Right lung (tissue), 5 donors: ENCODE data around the gene STEAP1B. TPM values are rescaled to one million over a fixed set of nuclear protein-coding genes. Genes with fewer than 3 reads are reported as not detected.

Source experiments
- DNase-seq, 2 donors: peaks; one replicate each; pipeline ENCODE4 v3.0.0-alpha.2; 2013
- polyA plus RNA-seq, 5 donors: library from polyadenylated mRNA; unstranded; fragments of 120-200 nt; gene quantifications; one replicate each; pipeline versions ENCODE4 v1.2.1 to v1.2.3, GENCODE V29; 2013; ENCODE audit warnings: inconsistent platforms in 1 of 5, low replicate concordance in 1 of 5; ENCODE audit not compliant: insufficient read length in 5 of 5, insufficient read depth in 1 of 5

Gene STEAP1B
- polyA plus RNA-seq, 5 donors, result 1.7 to 3.4 (median 2.9) TPM

- DNase-seq, result no peak
Measured at GRCh38 chr7:22372863-22373262, 127.1 kb downstream of the STEAP1B start.

- no peak for DNase-seq
Measured at GRCh38 chr7:22371878-22372277, 128.1 kb downstream of the STEAP1B start.

Other genes starting within 250 kb of the STEAP1B start
- 10 to 100 TPM; 47.2 to 88.7 (median 72.8) TPM for gene RAPGEF5, start 143.0 kb downstream of the STEAP1B start, polyA plus RNA-seq
- 1 to 10 TPM in 3 of 5 donors, under 1 TPM in 2; 0.52 to 4.8 (median 1.6) TPM for gene IL6, start 227.0 kb upstream of the STEAP1B start, polyA plus RNA-seq